ENCODE data around the gene TIAM1.

DNA sequence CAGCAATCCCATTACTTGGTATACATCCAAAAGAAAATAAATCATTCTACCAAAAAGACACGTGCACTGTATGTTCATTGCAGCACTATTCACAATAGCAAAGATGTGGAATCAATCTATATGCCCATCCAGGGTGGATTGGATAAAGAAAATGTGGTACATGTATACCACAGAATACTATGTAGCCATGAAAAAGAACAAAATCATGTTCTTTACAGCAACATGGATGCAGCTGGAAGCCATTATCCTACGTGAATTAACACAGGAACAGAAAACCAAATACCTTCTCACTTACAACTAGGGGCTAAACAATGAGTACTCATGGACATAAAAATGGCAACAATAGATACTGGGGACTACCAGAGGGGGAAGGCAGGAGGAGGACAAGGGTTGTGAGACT is 147.3 kb downstream of the TIAM1 start:
- TF ChIP-seq RFX5 (IDR thresholded peaks at IDR 0.05) = no peak
- TF ChIP-seq MAZ (IDR thresholded peaks at IDR 0.05; ENCODE audit: borderline replicate concordance, low read depth, low read length) = no peak
- TF ChIP-seq, protein P1, sequence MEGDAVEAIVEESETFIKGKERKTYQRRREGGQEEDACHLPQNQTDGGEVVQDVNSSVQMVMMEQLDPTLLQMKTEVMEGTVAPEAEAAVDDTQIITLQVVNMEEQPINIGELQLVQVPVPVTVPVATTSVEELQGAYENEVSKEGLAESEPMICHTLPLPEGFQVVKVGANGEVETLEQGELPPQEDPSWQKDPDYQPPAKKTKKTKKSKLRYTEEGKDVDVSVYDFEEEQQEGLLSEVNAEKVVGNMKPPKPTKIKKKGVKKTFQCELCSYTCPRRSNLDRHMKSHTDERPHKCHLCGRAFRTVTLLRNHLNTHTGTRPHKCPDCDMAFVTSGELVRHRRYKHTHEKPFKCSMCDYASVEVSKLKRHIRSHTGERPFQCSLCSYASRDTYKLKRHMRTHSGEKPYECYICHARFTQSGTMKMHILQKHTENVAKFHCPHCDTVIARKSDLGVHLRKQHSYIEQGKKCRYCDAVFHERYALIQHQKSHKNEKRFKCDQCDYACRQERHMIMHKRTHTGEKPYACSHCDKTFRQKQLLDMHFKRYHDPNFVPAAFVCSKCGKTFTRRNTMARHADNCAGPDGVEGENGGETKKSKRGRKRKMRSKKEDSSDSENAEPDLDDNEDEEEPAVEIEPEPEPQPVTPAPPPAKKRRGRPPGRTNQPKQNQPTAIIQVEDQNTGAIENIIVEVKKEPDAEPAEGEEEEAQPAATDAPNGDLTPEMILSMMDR (IDR thresholded peaks at IDR 0.05) = no peak
- TF ChIP-seq POLR2A (IDR thresholded peaks at IDR 0.05; ENCODE audit: low read length) = no peak
- TF ChIP-seq, protein P2, sequence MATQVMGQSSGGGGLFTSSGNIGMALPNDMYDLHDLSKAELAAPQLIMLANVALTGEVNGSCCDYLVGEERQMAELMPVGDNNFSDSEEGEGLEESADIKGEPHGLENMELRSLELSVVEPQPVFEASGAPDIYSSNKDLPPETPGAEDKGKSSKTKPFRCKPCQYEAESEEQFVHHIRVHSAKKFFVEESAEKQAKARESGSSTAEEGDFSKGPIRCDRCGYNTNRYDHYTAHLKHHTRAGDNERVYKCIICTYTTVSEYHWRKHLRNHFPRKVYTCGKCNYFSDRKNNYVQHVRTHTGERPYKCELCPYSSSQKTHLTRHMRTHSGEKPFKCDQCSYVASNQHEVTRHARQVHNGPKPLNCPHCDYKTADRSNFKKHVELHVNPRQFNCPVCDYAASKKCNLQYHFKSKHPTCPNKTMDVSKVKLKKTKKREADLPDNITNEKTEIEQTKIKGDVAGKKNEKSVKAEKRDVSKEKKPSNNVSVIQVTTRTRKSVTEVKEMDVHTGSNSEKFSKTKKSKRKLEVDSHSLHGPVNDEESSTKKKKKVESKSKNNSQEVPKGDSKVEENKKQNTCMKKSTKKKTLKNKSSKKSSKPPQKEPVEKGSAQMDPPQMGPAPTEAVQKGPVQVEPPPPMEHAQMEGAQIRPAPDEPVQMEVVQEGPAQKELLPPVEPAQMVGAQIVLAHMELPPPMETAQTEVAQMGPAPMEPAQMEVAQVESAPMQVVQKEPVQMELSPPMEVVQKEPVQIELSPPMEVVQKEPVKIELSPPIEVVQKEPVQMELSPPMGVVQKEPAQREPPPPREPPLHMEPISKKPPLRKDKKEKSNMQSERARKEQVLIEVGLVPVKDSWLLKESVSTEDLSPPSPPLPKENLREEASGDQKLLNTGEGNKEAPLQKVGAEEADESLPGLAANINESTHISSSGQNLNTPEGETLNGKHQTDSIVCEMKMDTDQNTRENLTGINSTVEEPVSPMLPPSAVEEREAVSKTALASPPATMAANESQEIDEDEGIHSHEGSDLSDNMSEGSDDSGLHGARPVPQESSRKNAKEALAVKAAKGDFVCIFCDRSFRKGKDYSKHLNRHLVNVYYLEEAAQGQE (IDR thresholded peaks at IDR 0.05) = no peak
- no peak for TF ChIP-seq SREBF2 (IDR thresholded peaks at IDR 0.05)
- no peak for TF ChIP-seq RAD21 (conservative IDR thresholded peaks at IDR 0.05 in 1 of 2, IDR thresholded peaks at IDR 0.05 in 1 of 2)
- TF ChIP-seq, protein P3, sequence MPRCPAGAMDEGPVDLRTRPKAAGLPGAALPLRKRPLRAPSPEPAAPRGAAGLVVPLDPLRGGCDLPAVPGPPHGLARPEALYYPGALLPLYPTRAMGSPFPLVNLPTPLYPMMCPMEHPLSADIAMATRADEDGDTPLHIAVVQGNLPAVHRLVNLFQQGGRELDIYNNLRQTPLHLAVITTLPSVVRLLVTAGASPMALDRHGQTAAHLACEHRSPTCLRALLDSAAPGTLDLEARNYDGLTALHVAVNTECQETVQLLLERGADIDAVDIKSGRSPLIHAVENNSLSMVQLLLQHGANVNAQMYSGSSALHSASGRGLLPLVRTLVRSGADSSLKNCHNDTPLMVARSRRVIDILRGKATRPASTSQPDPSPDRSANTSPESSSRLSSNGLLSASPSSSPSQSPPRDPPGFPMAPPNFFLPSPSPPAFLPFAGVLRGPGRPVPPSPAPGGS (IDR thresholded peaks at IDR 0.05) = no peak
